ENCODE results near the gene COMMD1. TPM values are rescaled to one million over a fixed set of nuclear protein-coding genes. Genes with fewer than 3 reads are reported as not detected.

The COMMD1 gene
- total and polyA plus RNA-seq, 2 experiments from 2014 or later: 30.5 to 71.1 TPM

GRCh38 chr2:61920548-61920947 lies 15.1 kb downstream of the COMMD1 start:
- Histone ChIP-seq H3K4me3 (no peak overlapping the region), H3K9me3 (ENCODE audit: low read depth) (no peaks in the 10 kb centered on the region), H3K27me3 (no peaks in the 10 kb centered on the region), H3K27ac (no peak overlapping the region), H3K79me2 (no peaks in the 10 kb centered on the region), H3K36me3 (replicated peaks; ENCODE audit: insufficient read depth, low read depth) (no peaks in the 10 kb centered on the region), H4K20me1 (ENCODE audit: insufficient read depth, poor library complexity, severe bottlenecking) (no peaks in the 10 kb centered on the region), H3K4me1 (ENCODE audit: insufficient read depth) (no peaks in the 10 kb centered on the region), H3K4me2 (no peak overlapping the region), H2AFZ (no peak overlapping the region), H3K9me2 (replicated peaks; ENCODE audit: insufficient read depth) (no peaks in the 10 kb centered on the region)
- TF ChIP-seq EZH2 (IDR thresholded peaks at IDR 0.05; ENCODE audit: borderline replicate concordance) (no peak), EZH2phosphoT487 (IDR thresholded peaks at IDR 0.05; ENCODE audit: low read depth, severe bottlenecking, unreplicated experiment) (no peak), CTCF (IDR thresholded peaks at IDR 0.05; ENCODE audit: poor library complexity) (no peak)
- no peak for DNase-seq (ENCODE audit: low spot score)
- WGBS (ENCODE audit: low lambda C conversion rate, missing lambda C conversion rate): 100% methylated on average over 1 of the region's 1 CpG

DNA sequence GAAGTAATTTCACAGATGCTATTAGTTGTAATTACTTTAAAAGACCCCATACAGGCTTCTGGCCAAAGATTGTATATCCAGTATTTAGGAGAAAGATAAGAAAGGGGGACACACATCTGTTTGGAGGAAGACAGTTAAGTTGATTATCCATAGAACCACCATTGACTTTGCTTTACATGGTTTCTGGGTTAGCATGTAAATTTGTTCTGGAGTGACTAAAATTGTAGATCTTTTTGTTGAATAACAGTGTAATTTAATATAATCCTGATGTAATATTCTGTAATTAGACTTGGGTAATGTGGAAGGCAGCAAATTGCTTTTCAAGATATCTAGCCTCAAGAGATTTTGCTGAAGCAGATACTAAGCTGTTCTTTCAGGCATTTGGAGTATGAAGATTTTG lies 17.2 kb downstream of the COMMD1 start:
- Histone ChIP-seq H3K36me3 (replicated peaks; ENCODE audit: insufficient read depth, low read depth) (no peaks in the 10 kb centered on the region), H3K4me1 (ENCODE audit: insufficient read depth) (no peaks in the 10 kb centered on the region), H2AFZ (no peak overlapping the region), H3K9me2 (replicated peaks; ENCODE audit: insufficient read depth) (no peaks in the 10 kb centered on the region), H3K4me3 (no peak overlapping the region), H4K20me1 (ENCODE audit: insufficient read depth, poor library complexity, severe bottlenecking) (no peaks in the 10 kb centered on the region), H3K27ac (no peak overlapping the region), H3K27me3 (no peaks in the 10 kb centered on the region), H3K4me2 (no peak overlapping the region), H3K79me2 (no peaks in the 10 kb centered on the region), H3K9me3 (ENCODE audit: low read depth) (no peaks in the 10 kb centered on the region)
- no peak for DNase-seq (ENCODE audit: low spot score)
- TF ChIP-seq EZH2 (IDR thresholded peaks at IDR 0.05; ENCODE audit: borderline replicate concordance) (no peak), CTCF (IDR thresholded peaks at IDR 0.05; ENCODE audit: poor library complexity) (no peak), EZH2phosphoT487 (IDR thresholded peaks at IDR 0.05; ENCODE audit: low read depth, severe bottlenecking, unreplicated experiment) (no peak)

DNA sequence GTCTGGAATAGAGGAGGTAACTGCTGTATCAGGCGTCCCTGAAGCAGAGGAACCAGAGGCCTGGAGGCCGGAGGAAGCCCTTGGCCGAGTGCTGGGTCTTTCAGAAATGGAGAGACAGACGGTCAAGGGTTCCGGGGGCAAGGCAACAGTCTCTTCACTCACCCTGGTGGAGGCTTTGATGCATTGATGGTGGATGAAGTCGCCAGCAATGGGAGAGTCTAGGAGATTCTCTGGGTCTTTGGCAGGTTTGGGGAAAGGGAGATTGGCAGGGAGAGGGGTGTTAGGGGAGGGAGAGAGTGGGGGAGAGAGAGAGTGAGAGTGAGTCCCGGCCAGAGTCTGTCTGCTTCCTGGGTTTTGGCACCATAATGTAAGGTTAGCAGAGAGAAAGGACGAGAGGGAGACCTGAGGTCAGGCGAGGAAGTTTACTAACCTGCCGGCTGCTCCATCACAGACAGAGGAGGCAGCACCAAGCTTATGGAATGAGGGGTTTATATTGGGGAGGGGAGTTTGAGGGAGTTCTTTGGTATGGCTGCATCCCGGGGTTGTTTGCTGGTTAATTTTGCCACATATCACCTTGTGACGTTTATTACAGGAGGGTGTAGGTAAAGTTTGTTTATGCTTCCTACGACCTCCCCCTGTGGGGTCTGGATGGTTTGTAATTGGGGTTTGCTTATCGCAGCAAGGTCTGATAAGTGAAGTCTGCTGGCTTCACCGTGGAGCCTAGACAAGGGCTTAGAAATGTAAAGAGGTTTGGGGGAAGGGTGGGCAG lies 19.6 kb downstream of the COMMD1 start:
- Histone ChIP-seq H3K9me3 (ENCODE audit: low read depth) (no peaks in the 10 kb centered on the region), H3K9me2 (replicated peaks; ENCODE audit: insufficient read depth) (no peaks in the 10 kb centered on the region), H3K4me3 (no peak overlapping the region), H3K4me1 (ENCODE audit: insufficient read depth) (peaks cover 7% of the 10 kb centered on the region), H3K36me3 (replicated peaks; ENCODE audit: insufficient read depth, low read depth) (no peaks in the 10 kb centered on the region), H3K27me3 (no peaks in the 10 kb centered on the region), H3K27ac (no peak overlapping the region), H4K20me1 (ENCODE audit: insufficient read depth, poor library complexity, severe bottlenecking) (no peaks in the 10 kb centered on the region), H2AFZ (no peak overlapping the region), H3K4me2 (no peak overlapping the region), H3K79me2 (peaks cover 2% of the 10 kb centered on the region)
- TF ChIP-seq EZH2 (IDR thresholded peaks at IDR 0.05; ENCODE audit: borderline replicate concordance): no peak
- WGBS (ENCODE audit: low lambda C conversion rate, missing lambda C conversion rate): 72% methylated on average over 15 of the region's 15 CpGs
- DNase-seq (ENCODE audit: low spot score): no peak

DNA sequence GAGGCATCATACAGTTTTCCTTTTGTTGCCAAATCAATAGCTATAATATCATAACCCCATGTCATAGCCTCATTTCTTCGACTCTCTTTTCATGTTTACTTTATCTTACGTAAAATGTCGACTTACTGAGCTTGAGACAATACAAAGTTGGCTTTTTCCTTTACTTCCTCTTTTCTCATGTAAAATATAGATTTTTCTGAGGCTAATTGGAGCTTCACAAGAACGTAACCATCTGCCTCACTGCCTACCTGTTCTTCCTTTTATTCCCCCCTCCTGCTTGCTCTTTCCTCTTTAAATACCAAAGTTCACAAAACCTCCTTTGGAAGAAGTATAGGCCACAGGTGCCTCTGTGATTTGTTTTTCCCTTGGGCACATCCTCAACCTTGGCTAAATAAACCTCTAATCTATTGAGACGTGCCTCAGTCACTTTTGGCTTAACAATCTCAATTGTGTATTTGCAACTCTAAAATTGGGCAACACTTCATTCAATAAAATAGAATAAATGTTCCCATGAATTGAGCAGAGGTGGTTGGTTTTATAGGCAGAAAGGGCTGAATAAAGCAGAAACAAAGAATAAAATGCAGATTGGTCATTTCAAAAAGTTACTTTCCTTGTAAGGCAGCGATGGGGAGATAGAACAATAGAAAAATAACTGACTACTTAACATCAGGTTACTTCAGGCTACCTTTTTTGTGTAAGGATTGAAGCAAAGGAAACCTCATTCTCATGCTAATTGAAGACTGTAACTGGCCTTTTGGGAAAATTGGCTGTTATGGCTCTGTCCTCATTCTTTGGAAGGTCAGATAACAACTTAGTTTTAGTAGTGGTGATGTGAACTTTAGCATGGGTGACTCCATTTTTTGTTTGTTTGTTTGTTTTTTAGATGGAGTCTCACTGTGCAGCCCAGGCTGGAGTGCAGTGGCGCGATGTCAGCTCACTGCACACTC lies 21.3 kb downstream of the COMMD1 start:
- H3K4me2 ChIP-seq: no peak overlapping the region
- no peaks in the 10 kb centered on the region for H3K9me2 ChIP-seq (replicated peaks; ENCODE audit: insufficient read depth)
- no peak overlapping the region for H3K4me3 ChIP-seq
- peaks cover 11% of the 10 kb centered on the region for H3K79me2 ChIP-seq
- H4K20me1 ChIP-seq (ENCODE audit: insufficient read depth, poor library complexity, severe bottlenecking): no peaks in the 10 kb centered on the region
- no peaks in the 10 kb centered on the region for H3K27me3 ChIP-seq
- H2AFZ ChIP-seq: no peak overlapping the region
- TF ChIP-seq EZH2phosphoT487 (IDR thresholded peaks at IDR 0.05; ENCODE audit: low read depth, severe bottlenecking, unreplicated experiment): no peak
- no peak for TF ChIP-seq EZH2 (IDR thresholded peaks at IDR 0.05; ENCODE audit: borderline replicate concordance)
- TF ChIP-seq CTCF (IDR thresholded peaks at IDR 0.05; ENCODE audit: poor library complexity): no peak
- DNase-seq (ENCODE audit: low spot score): no peak
- H3K4me1 ChIP-seq (ENCODE audit: insufficient read depth): peaks cover 7% of the 10 kb centered on the region
- H3K36me3 ChIP-seq (replicated peaks; ENCODE audit: insufficient read depth, low read depth): no peaks in the 10 kb centered on the region
- 91% methylated on average over 8 of the region's 8 CpGs for WGBS (ENCODE audit: low lambda C conversion rate, missing lambda C conversion rate)
- no peaks in the 10 kb centered on the region for H3K9me3 ChIP-seq (ENCODE audit: low read depth)
- H3K27ac ChIP-seq: no peak overlapping the region

Measured in hepatocyte (in vitro differentiated cells).